HepG2 (cell line): Measurements from ENCODE around the gene PUDP.
A peak's percentile ranks its signal among the peaks of the same experiment; 100 is the strongest.

Source experiments
- CAMTA2 ChIP-seq: sonication (generic); formaldehyde crosslinking; IDR thresholded peaks from 2 replicates; pipeline ENCODE4 v1.4.0; 2020; ENCODE audit warnings: mild to moderate bottlenecking, missing genetic modification reagents, borderline replicate concordance
- JUNB ChIP-seq: sonication (generic); formaldehyde crosslinking; IDR thresholded peaks from 2 replicates; pipeline ENCODE4 v1.8.0; 2022; ENCODE audit warnings: missing genetic modification reagents, mild to moderate bottlenecking, borderline replicate concordance
- RAD21 ChIP-seq: fragments of 450-650 bp; formaldehyde crosslinking; IDR thresholded peaks from 2 replicates; pipeline ENCODE4 v1.5.0; 2020; ENCODE audit warnings: mild to moderate bottlenecking
- RAD51 ChIP-seq: fragments of 450-650 bp; IDR thresholded peaks from 2 replicates; pipeline ENCODE4 v1.6.1; 2016; ENCODE audit warnings: borderline replicate concordance
- SMARCE1 ChIP-seq: fragments of 450-650 bp; IDR thresholded peaks from 2 replicates; pipeline ENCODE4 v1.6.1; 2017; ENCODE audit warnings: borderline replicate concordance
- ZNF274 ChIP-seq: sonication (generic); formaldehyde crosslinking; IDR thresholded peaks from 2 replicates; pipeline ENCODE4 v1.5.1; 2020; ENCODE audit warnings: mild to moderate bottlenecking, missing genetic modification reagents
- TF ChIP-seq, protein P1 (sequence below): IDR thresholded peaks from 2 replicates; pipeline ENCODE4 v1.6.1; 2016
- TF ChIP-seq, protein P2 (sequence below): sonication (generic); formaldehyde crosslinking; IDR thresholded peaks from 2 replicates; pipeline ENCODE4 v1.5.0; 2020; ENCODE audit warnings: mild to moderate bottlenecking, missing genetic modification reagents, moderate library complexity
- TF ChIP-seq, protein P3 (sequence below), 2 experiments: IDR thresholded peaks; 2 replicates each; pipeline ENCODE4 v1.6.1; 2011 to 2012; ENCODE audit warnings: low read length in 2 of 2, borderline replicate concordance in 1 of 2, low read depth in 1 of 2, mild to moderate bottlenecking in 1 of 2, moderate library complexity in 1 of 2
- TF ChIP-seq, protein P4 (sequence below): sonication (generic); formaldehyde crosslinking; IDR thresholded peaks from 2 replicates; pipeline ENCODE4 v1.8.0; 2022; ENCODE audit warnings: mild to moderate bottlenecking, missing genetic modification reagents, borderline replicate concordance
- TF ChIP-seq, protein P5 (sequence below): sonication (generic); formaldehyde crosslinking; IDR thresholded peaks from 2 replicates; pipeline ENCODE4 v1.4.0; 2020; ENCODE audit warnings: missing genetic modification reagents

DNA sequence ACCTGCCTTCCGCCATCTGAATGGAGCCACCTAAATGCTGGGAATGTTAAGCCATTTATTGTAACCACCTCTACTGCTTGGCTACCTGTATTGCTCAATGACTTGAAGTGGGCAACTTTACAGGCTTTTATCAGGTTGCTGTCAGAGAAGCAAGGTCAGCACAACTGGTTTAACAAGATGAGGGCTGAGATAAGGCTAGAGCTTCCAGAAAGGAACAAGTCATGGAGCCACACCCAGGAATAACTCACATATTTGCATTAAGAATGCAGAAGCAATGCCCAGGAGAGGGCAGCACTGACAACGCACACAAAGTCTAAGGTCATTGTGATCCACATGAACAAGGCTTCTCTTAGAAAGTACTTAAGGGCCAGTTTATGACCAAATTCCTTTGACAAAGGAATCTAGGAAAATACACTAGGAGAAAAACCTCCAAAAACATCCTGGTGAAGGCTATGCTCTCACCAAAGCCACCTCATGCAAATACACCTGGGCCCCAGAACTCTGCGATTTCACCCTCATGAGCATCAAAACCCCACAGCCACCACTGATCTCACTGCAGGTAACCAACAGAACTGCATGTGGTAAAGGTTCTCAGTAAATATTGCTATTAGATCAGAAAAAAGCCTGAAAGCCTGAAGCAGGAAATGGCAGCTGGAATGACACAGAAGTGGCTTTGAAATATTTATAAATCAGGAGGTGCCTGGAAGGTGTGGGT is 15.5 kb downstream of the PUDP start:
- TF ChIP-seq, protein P1, sequence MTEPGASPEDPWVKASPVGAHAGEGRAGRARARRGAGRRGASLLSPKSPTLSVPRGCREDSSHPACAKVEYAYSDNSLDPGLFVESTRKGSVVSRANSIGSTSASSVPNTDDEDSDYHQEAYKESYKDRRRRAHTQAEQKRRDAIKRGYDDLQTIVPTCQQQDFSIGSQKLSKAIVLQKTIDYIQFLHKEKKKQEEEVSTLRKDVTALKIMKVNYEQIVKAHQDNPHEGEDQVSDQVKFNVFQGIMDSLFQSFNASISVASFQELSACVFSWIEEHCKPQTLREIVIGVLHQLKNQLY (CRISPR knock-in tag), result no peak
- TF ChIP-seq JUNB (CRISPR knock-in tag), result no peak
- TF ChIP-seq, protein P2, sequence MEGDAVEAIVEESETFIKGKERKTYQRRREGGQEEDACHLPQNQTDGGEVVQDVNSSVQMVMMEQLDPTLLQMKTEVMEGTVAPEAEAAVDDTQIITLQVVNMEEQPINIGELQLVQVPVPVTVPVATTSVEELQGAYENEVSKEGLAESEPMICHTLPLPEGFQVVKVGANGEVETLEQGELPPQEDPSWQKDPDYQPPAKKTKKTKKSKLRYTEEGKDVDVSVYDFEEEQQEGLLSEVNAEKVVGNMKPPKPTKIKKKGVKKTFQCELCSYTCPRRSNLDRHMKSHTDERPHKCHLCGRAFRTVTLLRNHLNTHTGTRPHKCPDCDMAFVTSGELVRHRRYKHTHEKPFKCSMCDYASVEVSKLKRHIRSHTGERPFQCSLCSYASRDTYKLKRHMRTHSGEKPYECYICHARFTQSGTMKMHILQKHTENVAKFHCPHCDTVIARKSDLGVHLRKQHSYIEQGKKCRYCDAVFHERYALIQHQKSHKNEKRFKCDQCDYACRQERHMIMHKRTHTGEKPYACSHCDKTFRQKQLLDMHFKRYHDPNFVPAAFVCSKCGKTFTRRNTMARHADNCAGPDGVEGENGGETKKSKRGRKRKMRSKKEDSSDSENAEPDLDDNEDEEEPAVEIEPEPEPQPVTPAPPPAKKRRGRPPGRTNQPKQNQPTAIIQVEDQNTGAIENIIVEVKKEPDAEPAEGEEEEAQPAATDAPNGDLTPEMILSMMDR (CRISPR knock-in tag), result peak; percentile 61
- TF ChIP-seq, protein P3, sequence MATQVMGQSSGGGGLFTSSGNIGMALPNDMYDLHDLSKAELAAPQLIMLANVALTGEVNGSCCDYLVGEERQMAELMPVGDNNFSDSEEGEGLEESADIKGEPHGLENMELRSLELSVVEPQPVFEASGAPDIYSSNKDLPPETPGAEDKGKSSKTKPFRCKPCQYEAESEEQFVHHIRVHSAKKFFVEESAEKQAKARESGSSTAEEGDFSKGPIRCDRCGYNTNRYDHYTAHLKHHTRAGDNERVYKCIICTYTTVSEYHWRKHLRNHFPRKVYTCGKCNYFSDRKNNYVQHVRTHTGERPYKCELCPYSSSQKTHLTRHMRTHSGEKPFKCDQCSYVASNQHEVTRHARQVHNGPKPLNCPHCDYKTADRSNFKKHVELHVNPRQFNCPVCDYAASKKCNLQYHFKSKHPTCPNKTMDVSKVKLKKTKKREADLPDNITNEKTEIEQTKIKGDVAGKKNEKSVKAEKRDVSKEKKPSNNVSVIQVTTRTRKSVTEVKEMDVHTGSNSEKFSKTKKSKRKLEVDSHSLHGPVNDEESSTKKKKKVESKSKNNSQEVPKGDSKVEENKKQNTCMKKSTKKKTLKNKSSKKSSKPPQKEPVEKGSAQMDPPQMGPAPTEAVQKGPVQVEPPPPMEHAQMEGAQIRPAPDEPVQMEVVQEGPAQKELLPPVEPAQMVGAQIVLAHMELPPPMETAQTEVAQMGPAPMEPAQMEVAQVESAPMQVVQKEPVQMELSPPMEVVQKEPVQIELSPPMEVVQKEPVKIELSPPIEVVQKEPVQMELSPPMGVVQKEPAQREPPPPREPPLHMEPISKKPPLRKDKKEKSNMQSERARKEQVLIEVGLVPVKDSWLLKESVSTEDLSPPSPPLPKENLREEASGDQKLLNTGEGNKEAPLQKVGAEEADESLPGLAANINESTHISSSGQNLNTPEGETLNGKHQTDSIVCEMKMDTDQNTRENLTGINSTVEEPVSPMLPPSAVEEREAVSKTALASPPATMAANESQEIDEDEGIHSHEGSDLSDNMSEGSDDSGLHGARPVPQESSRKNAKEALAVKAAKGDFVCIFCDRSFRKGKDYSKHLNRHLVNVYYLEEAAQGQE (IDR thresholded peaks at IDR 0.05; ENCODE audit: borderline replicate concordance in 1 of 2, low read depth in 1 of 2, low read length in 2 of 2), result no peak
- no peak for TF ChIP-seq ZNF274 (CRISPR knock-in tag)
- TF ChIP-seq CAMTA2 (CRISPR knock-in tag), result no peak
- no peak for TF ChIP-seq SMARCE1
- TF ChIP-seq, protein P4, sequence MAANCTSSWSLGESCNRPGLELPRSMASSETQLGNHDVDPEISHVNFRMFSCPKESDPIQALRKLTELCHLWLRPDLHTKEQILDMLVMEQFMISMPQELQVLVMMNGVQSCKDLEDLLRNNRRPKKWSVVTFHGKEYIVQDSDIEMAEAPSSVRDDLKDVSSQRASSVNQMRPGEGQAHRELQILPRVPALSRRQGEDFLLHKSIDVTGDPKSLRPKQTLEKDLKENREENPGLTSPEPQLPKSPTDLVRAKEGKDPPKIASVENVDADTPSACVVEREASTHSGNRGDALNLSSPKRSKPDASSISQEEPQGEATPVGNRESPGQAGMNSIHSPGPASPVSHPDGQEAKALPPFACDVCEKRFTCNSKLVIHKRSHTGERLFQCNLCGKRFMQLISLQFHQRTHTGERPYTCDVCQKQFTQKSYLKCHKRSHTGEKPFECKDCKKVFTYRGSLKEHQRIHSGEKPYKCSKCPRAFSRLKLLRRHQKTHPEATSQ (CRISPR knock-in tag), result no peak
- TF ChIP-seq RAD51, result no peak
- TF ChIP-seq, protein P5, sequence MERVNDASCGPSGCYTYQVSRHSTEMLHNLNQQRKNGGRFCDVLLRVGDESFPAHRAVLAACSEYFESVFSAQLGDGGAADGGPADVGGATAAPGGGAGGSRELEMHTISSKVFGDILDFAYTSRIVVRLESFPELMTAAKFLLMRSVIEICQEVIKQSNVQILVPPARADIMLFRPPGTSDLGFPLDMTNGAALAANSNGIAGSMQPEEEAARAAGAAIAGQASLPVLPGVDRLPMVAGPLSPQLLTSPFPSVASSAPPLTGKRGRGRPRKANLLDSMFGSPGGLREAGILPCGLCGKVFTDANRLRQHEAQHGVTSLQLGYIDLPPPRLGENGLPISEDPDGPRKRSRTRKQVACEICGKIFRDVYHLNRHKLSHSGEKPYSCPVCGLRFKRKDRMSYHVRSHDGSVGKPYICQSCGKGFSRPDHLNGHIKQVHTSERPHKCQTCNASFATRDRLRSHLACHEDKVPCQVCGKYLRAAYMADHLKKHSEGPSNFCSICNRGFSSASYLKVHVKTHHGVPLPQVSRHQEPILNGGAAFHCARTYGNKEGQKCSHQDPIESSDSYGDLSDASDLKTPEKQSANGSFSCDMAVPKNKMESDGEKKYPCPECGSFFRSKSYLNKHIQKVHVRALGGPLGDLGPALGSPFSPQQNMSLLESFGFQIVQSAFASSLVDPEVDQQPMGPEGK (CRISPR knock-in tag), result no peak
- TF ChIP-seq RAD21 (CRISPR knock-in tag), result no peak
